MM.1S (cell line): ENCODE data around the gene BIRC5.

Source experiments
- DNase-seq: peaks from one replicate; pipeline ENCODE4 v3.0.0-alpha.2; 2015
- H2AFZ ChIP-seq: fragments of 300-600 bp; sonication (generic); 2 replicates; pipeline ENCODE4 v1.6.0; 2016; ENCODE audit warnings: antibody characterized with exemption, low read length
- H3F3A ChIP-seq: fragments of 300-600 bp; sonication (generic); 2 replicates; pipeline ENCODE4 v1.6.1; 2016; ENCODE audit warnings: mild to moderate bottlenecking, antibody characterized with exemption, low read length, moderate library complexity, mixed read lengths; ENCODE audit not compliant: insufficient read depth
- H3K27ac ChIP-seq: fragments of 300-600 bp; sonication (generic); 2 replicates; pipeline ENCODE4 v1.5.1; 2016; ENCODE audit warnings: mild to moderate bottlenecking, low read length
- H3K27me3 ChIP-seq: fragments of 300-600 bp; sonication (generic); replicated peaks from 2 replicates; pipeline ENCODE4 v1.6.0; 2016; ENCODE audit warnings: low read length; ENCODE audit not compliant: insufficient read depth
- H3K36me3 ChIP-seq: fragments of 300-600 bp; sonication (generic); replicated peaks from 2 replicates; pipeline ENCODE4 v1.6.1; 2016; ENCODE audit warnings: mild to moderate bottlenecking, low read length, mixed read lengths; ENCODE audit not compliant: insufficient read depth
- H3K4me1 ChIP-seq: fragments of 300-600 bp; sonication (generic); 2 replicates; pipeline ENCODE4 v1.6.1; 2016; ENCODE audit warnings: low read length, mixed read lengths
- H3K4me2 ChIP-seq: fragments of 300-600 bp; sonication (generic); 2 replicates; pipeline ENCODE4 v1.6.0; 2016; ENCODE audit warnings: low read depth, low read length
- H3K4me3 ChIP-seq: fragments of 300-600 bp; sonication (generic); 2 replicates; pipeline ENCODE4 v1.5.1; 2016; ENCODE audit warnings: low read length, mixed read lengths
- H3K79me2 ChIP-seq: fragments of 300-600 bp; sonication (generic); 2 replicates; pipeline ENCODE4 v1.6.1; 2016; ENCODE audit warnings: mixed run types, low read length, mixed read lengths
- H3K9ac ChIP-seq: fragments of 300-600 bp; sonication (generic); 2 replicates; pipeline ENCODE4 v1.6.1; 2016; ENCODE audit warnings: low read length, mixed read lengths
- H3K9me2 ChIP-seq: fragments of 300-600 bp; sonication (generic); replicated peaks from 2 replicates; pipeline ENCODE4 v1.6.1; 2016; ENCODE audit warnings: mild to moderate bottlenecking, low read length, mixed read lengths; ENCODE audit not compliant: insufficient read depth
- H3K9me3 ChIP-seq: fragments of 300-600 bp; sonication (generic); replicated peaks from 2 replicates; pipeline ENCODE4 v1.6.1; 2016; ENCODE audit warnings: mild to moderate bottlenecking, low read length, mixed read lengths; ENCODE audit not compliant: insufficient read depth
- H4K20me1 ChIP-seq: fragments of 300-600 bp; sonication (generic); 2 replicates; pipeline ENCODE4 v1.6.1; 2016; ENCODE audit warnings: mild to moderate bottlenecking, low read length, moderate library complexity, mixed read lengths; ENCODE audit not compliant: insufficient read depth
- CTCF ChIP-seq: fragments of 300-600 bp; sonication (generic); IDR thresholded peaks from 2 replicates; pipeline ENCODE4 v1.5.1; 2016; ENCODE audit warnings: antibody characterized with exemption, low read length, mixed read lengths
- EZH2 ChIP-seq: fragments of 300-600 bp; sonication (generic); optimal IDR thresholded peaks from 2 replicates; pipeline ENCODE3; 2017; ENCODE audit warnings: low read depth, mild to moderate bottlenecking, antibody characterized with exemption, low read length, mixed read lengths
- EZH2phosphoT487 ChIP-seq: fragments of 300-600 bp; sonication (generic); IDR thresholded peaks from 2 replicates; pipeline ENCODE4 v1.6.1; 2018; ENCODE audit warnings: antibody characterized with exemption, low read length

BIRC5 gene

GRCh38 chr17:78172249-78173051 lies 41.6 kb upstream of the BIRC5 start:
- peak overlapping the region; percentile 75 for H3K9ac ChIP-seq
- H3K9me2 ChIP-seq, result no peaks in the 10 kb centered on the region
- H4K20me1 ChIP-seq, result no peaks in the 10 kb centered on the region
- peak overlapping the region; percentile 23; the same call in 1 of the 2 replicates for H3K4me3 ChIP-seq
- TF ChIP-seq EZH2phosphoT487 (no peak), CTCF (no peak), EZH2 (no peak)
- DNase-seq, result peak; percentile 53
- H3K9me3 ChIP-seq, result no peaks in the 10 kb centered on the region
- peaks cover 69% of the 10 kb centered on the region for H3F3A ChIP-seq
- peaks cover 44% of the 10 kb centered on the region for H3K79me2 ChIP-seq
- no peaks in the 10 kb centered on the region for H3K27me3 ChIP-seq
- peak overlapping the region; percentile 98 for H3K4me2 ChIP-seq
- peak overlapping the region; percentile 99 for H3K27ac ChIP-seq
- no peak overlapping the region for H2AFZ ChIP-seq
- H3K4me1 ChIP-seq, result peaks cover 69% of the 10 kb centered on the region
- H3K36me3 ChIP-seq, result no peaks in the 10 kb centered on the region

GRCh38 chr17:78173097-78173715 lies 40.8 kb upstream of the BIRC5 start:
- H3K9me2 ChIP-seq, result no peaks in the 10 kb centered on the region
- no peak overlapping the region for H2AFZ ChIP-seq
- DNase-seq, result peak; percentile 94
- H3K4me2 ChIP-seq, result peak overlapping the region; percentile 98
- TF ChIP-seq CTCF (no peak), EZH2 (no peak), EZH2phosphoT487 (no peak)
- no peaks in the 10 kb centered on the region for H4K20me1 ChIP-seq
- no peaks in the 10 kb centered on the region for H3K36me3 ChIP-seq
- H3K27me3 ChIP-seq, result no peaks in the 10 kb centered on the region
- peak overlapping the region; percentile 75 for H3K9ac ChIP-seq
- H3K9me3 ChIP-seq, result no peaks in the 10 kb centered on the region
- H3K4me1 ChIP-seq, result peaks cover 69% of the 10 kb centered on the region
- H3F3A ChIP-seq, result peaks cover 69% of the 10 kb centered on the region
- peak overlapping the region; percentile 23; the same call in 1 of the 2 replicates for H3K4me3 ChIP-seq
- peaks cover 40% of the 10 kb centered on the region for H3K79me2 ChIP-seq
- H3K27ac ChIP-seq, result peak overlapping the region; percentile 99

GRCh38 chr17:78174346-78174869 lies 39.6 kb upstream of the BIRC5 start:
- Histone ChIP-seq H3K9ac (peak overlapping the region; percentile 23), H3K4me1 (peaks cover 68% of the 10 kb centered on the region), H3K27ac (peak overlapping the region; percentile 99), H3K27me3 (no peaks in the 10 kb centered on the region), H3F3A (peaks cover 72% of the 10 kb centered on the region), H3K9me3 (no peaks in the 10 kb centered on the region), H4K20me1 (no peaks in the 10 kb centered on the region), H3K79me2 (peaks cover 39% of the 10 kb centered on the region), H3K36me3 (peaks cover 4% of the 10 kb centered on the region; the same call in 1 of the 2 replicates), H2AFZ (no peak overlapping the region), H3K4me2 (peak overlapping the region; percentile 36), H3K9me2 (no peaks in the 10 kb centered on the region), H3K4me3 (no peak overlapping the region)
- peak; percentile 55 for DNase-seq
- peak; percentile 50 for TF ChIP-seq CTCF
- TF ChIP-seq EZH2phosphoT487, result no peak
